C4-2B (cell line): ENCODE results near the gene ATG2B.

Source experiments
- ZFX ChIP-seq: fragments of 450-650 bp; IDR thresholded peaks from 2 replicates; pipeline ENCODE4 v1.6.1; 2017
- TF ChIP-seq, protein P1 (sequence below): fragments of 450-650 bp; conservative IDR thresholded peaks from 2 replicates; pipeline ENCODE4 v1.5.1; 2017; ENCODE audit warnings: mild to moderate bottlenecking

DNA sequence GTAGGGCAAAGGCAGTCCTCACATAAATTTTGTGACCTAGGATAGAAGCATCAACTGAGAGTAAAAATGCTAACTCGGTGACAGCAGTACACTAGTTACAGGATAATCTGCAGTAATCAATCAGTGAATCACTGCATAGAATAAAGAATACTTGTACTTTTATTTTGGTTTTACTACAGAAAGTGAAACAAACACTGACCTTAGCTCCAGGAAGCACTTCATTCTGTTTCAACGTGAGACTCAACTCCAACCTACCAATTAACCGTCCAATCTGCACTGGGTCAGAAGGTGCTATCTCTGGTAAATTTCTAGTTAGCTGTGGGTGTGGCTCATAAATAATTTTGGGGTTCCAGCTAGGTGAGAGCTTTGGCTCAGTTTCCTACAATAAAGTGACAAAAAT is 21.8 kb downstream of the ATG2B start:
- TF ChIP-seq, protein P1, sequence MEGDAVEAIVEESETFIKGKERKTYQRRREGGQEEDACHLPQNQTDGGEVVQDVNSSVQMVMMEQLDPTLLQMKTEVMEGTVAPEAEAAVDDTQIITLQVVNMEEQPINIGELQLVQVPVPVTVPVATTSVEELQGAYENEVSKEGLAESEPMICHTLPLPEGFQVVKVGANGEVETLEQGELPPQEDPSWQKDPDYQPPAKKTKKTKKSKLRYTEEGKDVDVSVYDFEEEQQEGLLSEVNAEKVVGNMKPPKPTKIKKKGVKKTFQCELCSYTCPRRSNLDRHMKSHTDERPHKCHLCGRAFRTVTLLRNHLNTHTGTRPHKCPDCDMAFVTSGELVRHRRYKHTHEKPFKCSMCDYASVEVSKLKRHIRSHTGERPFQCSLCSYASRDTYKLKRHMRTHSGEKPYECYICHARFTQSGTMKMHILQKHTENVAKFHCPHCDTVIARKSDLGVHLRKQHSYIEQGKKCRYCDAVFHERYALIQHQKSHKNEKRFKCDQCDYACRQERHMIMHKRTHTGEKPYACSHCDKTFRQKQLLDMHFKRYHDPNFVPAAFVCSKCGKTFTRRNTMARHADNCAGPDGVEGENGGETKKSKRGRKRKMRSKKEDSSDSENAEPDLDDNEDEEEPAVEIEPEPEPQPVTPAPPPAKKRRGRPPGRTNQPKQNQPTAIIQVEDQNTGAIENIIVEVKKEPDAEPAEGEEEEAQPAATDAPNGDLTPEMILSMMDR = no peak
- TF ChIP-seq ZFX = no peak
